ENCODE results near the gene DYNC1I1. TPM values are rescaled to one million over a fixed set of nuclear protein-coding genes. Genes with fewer than 3 reads are reported as not detected.

Gene DYNC1I1
- total RNA-seq, 3 donors from 2014 or later, result 0.41 to 42.6 (median 1.5) TPM

DNA sequence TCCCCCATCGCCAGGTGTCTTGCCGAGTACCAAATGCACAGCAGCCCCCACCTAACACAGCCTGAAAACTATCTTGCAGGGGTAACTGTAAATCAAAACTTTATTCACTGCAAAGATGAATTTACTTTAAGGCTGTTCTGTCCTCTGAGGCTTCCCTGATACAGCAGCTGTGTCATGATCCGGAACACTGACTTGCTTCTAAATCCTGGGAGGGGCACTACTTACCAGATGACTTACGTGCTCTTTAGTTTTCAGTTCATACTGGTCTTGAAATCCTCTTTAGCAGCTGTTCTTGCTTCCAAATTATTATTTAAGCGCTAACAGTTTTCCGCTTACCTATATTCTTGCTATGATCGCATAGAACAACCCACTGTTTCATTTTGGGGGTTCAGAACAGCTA lies 4.9 kb downstream of the DYNC1I1 start:
- TF ChIP-seq, protein P1, sequence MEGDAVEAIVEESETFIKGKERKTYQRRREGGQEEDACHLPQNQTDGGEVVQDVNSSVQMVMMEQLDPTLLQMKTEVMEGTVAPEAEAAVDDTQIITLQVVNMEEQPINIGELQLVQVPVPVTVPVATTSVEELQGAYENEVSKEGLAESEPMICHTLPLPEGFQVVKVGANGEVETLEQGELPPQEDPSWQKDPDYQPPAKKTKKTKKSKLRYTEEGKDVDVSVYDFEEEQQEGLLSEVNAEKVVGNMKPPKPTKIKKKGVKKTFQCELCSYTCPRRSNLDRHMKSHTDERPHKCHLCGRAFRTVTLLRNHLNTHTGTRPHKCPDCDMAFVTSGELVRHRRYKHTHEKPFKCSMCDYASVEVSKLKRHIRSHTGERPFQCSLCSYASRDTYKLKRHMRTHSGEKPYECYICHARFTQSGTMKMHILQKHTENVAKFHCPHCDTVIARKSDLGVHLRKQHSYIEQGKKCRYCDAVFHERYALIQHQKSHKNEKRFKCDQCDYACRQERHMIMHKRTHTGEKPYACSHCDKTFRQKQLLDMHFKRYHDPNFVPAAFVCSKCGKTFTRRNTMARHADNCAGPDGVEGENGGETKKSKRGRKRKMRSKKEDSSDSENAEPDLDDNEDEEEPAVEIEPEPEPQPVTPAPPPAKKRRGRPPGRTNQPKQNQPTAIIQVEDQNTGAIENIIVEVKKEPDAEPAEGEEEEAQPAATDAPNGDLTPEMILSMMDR (IDR thresholded peaks at IDR 0.05), result no peak
- Histone ChIP-seq H3K4me1 (ENCODE audit: low read depth) (no peaks in the 10 kb centered on the region), H3K9me3 (no peaks in the 10 kb centered on the region), H3K36me3 (ENCODE audit: low read depth) (no peaks in the 10 kb centered on the region), H3K4me3 (no peak overlapping the region)
- DNase-seq (no peak), ATAC-seq (no peak)
- intact Hi-C loops (cut with DNase I, micrococcal nuclease), result no loop called here

DNA sequence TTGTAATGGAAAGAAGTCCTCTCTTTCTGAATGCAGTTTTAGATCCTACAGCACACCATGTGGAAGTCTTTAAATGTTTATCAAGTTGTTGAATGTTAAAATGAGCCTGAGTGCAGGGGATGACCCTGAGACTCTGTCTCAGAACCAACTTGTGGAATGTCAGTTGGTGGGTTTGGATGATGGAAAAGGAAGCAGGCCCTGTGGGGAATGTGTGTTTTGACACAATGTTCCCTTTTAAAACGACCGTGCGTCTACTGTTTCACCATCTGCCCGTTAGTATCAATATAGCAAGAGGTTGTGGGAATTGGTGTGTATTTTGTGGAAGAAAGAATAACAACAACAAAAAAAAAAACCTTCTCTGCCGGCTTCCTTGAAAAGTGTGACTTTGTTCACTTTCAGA lies 8.3 kb downstream of the DYNC1I1 start:
- TF ChIP-seq, protein P1 (IDR thresholded peaks at IDR 0.05), result no peak
- Histone ChIP-seq H3K36me3 (ENCODE audit: low read depth) (no peaks in the 10 kb centered on the region), H3K4me1 (ENCODE audit: low read depth) (no peaks in the 10 kb centered on the region), H3K4me3 (no peak overlapping the region), H3K9me3 (no peaks in the 10 kb centered on the region)
- intact Hi-C loops (cut with DNase I, micrococcal nuclease), result no loop called here
- DNase-seq (no peak), ATAC-seq (no peak)

DNA sequence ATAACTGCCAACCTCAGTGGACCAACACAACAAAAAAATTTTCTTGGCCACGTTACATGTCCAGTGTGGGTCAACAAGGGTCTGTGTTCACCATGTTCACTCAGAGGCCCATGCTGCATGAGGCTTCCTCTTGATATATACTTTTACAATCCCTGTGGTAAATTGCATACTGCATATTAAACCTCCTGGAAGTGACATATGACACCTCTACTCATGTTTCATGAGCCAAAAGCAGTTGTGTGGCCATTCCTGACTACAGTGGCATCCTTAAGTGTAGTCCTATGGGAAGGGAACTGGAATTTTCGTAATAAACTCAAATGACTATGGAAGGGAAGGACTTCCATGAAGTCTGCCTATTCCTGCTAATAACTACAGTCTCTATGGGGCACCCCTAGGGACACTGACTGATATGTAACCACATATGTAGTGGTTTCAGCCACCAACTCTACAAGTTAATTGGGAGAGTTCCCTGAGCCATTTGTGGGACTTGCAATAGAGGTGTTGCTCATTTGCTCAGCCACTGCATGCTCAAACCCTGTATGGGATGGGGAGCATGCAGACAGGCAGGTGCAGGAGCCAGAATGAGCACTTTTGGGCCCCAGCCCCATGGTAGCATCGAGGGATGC lies 9.7 kb downstream of the DYNC1I1 start:
- Histone ChIP-seq H3K4me3 (no peak overlapping the region), H3K4me1 (ENCODE audit: low read depth) (no peaks in the 10 kb centered on the region), H3K9me3 (no peaks in the 10 kb centered on the region), H3K36me3 (ENCODE audit: low read depth) (no peaks in the 10 kb centered on the region)
- DNase-seq (no peak), ATAC-seq (no peak)
- intact Hi-C loops (cut with DNase I, micrococcal nuclease), result no loop called here
- TF ChIP-seq, protein P1 (IDR thresholded peaks at IDR 0.05), result no peak

DNA sequence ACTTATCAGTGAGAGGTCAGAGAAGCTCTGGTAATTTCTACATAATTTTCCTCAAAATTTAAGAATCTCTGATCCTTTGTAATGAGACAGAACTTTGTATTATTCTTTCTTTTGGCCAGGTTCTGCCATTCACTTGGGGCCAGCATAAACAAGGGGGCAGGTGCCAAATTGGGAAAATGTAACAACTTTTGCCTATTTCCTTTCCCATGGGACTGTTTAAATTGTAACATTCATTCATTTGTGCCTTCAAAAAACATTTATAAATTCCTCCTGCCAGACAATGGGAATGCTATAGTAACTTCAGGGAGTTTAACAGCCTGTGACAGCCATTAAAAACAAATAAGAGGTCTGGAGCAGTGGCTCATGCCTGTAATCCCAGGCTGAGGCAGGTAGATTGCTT lies 12.4 kb downstream of the DYNC1I1 start:
- Histone ChIP-seq H3K4me3 (no peak overlapping the region), H3K4me1 (ENCODE audit: low read depth) (no peaks in the 10 kb centered on the region), H3K9me3 (no peaks in the 10 kb centered on the region), H3K36me3 (ENCODE audit: low read depth) (no peaks in the 10 kb centered on the region)
- intact Hi-C loops (cut with DNase I, micrococcal nuclease), result no loop called here
- TF ChIP-seq, protein P1 (IDR thresholded peaks at IDR 0.05), result no peak
- DNase-seq (no peak), ATAC-seq (no peak)

DNA sequence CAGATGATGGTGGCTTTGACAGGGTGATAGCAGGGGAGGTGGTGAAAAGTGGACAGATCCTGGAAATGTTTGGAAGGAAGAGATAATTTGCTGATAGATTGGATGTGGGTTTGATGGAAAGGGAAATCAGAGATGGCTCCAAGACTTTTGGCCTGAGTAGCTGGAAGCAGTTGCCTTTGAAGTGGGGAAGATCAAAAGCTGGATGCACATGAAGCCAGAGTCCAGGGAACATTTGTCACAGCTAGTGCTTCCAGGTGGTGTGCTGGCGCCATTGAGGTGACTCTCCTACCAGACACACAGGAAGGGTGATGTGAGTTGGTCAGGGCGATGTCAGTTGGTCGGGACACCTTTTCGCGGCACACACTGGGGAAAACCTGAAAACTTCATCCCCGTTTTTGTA lies 15.9 kb downstream of the DYNC1I1 start:
- TF ChIP-seq, protein P1 (IDR thresholded peaks at IDR 0.05), result no peak
- no peak overlapping the region for H3K4me3 ChIP-seq
- no peaks in the 10 kb centered on the region for H3K36me3 ChIP-seq (ENCODE audit: low read depth)
- intact Hi-C loops (cut with DNase I, micrococcal nuclease), result no loop called here
- DNase-seq (no peak), ATAC-seq (no peak)
- H3K4me1 ChIP-seq (ENCODE audit: low read depth), result no peaks in the 10 kb centered on the region
- H3K9me3 ChIP-seq, result no peaks in the 10 kb centered on the region

DNA sequence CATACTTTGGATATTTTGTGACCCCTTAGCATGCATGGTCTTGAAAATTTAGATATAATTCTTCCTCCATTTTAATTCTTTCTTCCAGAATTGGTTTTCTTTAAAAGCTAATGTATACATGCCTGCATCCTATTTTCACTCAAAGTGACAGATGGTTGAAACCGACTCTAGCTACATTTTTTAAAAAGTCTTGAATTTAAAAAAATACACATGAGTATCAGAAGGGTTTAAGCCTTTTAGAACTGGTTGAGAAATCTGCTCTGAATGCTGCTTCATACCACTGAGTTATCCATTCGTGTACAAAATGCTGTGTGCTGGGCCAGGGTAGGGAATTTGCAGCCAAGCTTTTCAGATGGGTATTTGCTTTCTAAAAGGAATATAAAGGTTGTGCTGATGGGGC lies 16.5 kb downstream of the DYNC1I1 start:
- TF ChIP-seq, protein P1 (IDR thresholded peaks at IDR 0.05), result no peak
- no peak for ATAC-seq
- intact Hi-C loops (cut with DNase I, micrococcal nuclease), result no loop called here
- Histone ChIP-seq H3K4me3 (no peak overlapping the region), H3K4me1 (ENCODE audit: low read depth) (no peaks in the 10 kb centered on the region), H3K9me3 (no peaks in the 10 kb centered on the region), H3K36me3 (ENCODE audit: low read depth) (no peaks in the 10 kb centered on the region)
- DNase-seq, result no peak

Data from mucosa of descending colon (tissue), 3 donors.